Measurements from ENCODE around the gene CEP250. TPM values are rescaled to one million over a fixed set of nuclear protein-coding genes. Genes with fewer than 3 reads are reported as not detected.

CEP250 gene
- polyA plus RNA-seq, 1 donor from 2014 or later: 22.0 TPM

DNA sequence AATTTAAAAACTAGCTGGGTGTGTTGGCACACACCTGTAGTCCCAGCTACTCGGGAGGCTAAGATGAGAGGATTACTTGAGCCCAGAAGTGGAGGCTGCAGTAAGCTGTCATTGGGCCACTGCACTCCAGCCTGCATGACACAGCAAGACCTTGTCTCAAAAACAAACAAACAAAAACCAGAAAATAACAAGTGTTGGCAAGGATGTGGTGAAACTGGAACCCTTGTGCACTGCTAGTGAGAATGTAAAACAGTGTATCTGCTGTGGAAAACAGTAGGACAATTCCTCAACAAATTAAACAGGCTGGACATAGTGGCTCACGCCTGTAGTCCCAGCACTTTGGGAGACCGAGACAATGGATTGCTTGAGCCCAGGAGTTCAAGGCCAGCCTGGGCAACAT, 47.1 kb upstream of the CEP250 start:
- Histone ChIP-seq H3K9me3 (ENCODE audit: low read length) (no peaks in the 10 kb centered on the region), H3K79me2 (replicated peaks; ENCODE audit: insufficient read depth, low read length) (peaks cover 13% of the 10 kb centered on the region), H3K27ac (ENCODE audit: low read length) (no peak overlapping the region), H3K4me2 (ENCODE audit: low read length) (no peak overlapping the region), H3K27me3 (ENCODE audit: insufficient read depth, low read depth, low read length) (no peaks in the 10 kb centered on the region), H3K9ac (ENCODE audit: low read length) (no peak overlapping the region), H3K36me3 (ENCODE audit: insufficient read depth, low read length) (no peaks in the 10 kb centered on the region), H2AFZ (ENCODE audit: low read depth, low read length) (no peak overlapping the region), H3K4me3 (ENCODE audit: low read length) (no peak overlapping the region), H3F3A (ENCODE audit: insufficient read depth, low read length, poor library complexity, severe bottlenecking) (no peaks in the 10 kb centered on the region), H3K9me2 (ENCODE audit: insufficient read depth, low read length) (no peaks in the 10 kb centered on the region), H4K20me1 (ENCODE audit: insufficient read depth) (no peaks in the 10 kb centered on the region)
- TF ChIP-seq POLR2AphosphoS5 (IDR thresholded peaks at IDR 0.05) (no peak), RAD21 (conservative IDR thresholded peaks at IDR 0.05) (no peak), EP300 (conservative IDR thresholded peaks at IDR 0.05; ENCODE audit: poor library complexity, severe bottlenecking) (no peak), MXI1 (conservative IDR thresholded peaks at IDR 0.05; ENCODE audit: poor library complexity, severe bottlenecking) (no peak), TAF1 (IDR thresholded peaks at IDR 0.05; ENCODE audit: low read depth) (no peak), EZH2 (IDR thresholded peaks at IDR 0.05; ENCODE audit: borderline replicate concordance, insufficient read depth, low read length, poor library complexity, severe bottlenecking) (no peak)
- TF ChIP-seq, protein P1, sequence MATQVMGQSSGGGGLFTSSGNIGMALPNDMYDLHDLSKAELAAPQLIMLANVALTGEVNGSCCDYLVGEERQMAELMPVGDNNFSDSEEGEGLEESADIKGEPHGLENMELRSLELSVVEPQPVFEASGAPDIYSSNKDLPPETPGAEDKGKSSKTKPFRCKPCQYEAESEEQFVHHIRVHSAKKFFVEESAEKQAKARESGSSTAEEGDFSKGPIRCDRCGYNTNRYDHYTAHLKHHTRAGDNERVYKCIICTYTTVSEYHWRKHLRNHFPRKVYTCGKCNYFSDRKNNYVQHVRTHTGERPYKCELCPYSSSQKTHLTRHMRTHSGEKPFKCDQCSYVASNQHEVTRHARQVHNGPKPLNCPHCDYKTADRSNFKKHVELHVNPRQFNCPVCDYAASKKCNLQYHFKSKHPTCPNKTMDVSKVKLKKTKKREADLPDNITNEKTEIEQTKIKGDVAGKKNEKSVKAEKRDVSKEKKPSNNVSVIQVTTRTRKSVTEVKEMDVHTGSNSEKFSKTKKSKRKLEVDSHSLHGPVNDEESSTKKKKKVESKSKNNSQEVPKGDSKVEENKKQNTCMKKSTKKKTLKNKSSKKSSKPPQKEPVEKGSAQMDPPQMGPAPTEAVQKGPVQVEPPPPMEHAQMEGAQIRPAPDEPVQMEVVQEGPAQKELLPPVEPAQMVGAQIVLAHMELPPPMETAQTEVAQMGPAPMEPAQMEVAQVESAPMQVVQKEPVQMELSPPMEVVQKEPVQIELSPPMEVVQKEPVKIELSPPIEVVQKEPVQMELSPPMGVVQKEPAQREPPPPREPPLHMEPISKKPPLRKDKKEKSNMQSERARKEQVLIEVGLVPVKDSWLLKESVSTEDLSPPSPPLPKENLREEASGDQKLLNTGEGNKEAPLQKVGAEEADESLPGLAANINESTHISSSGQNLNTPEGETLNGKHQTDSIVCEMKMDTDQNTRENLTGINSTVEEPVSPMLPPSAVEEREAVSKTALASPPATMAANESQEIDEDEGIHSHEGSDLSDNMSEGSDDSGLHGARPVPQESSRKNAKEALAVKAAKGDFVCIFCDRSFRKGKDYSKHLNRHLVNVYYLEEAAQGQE (IDR thresholded peaks at IDR 0.05; ENCODE audit: borderline replicate concordance): no peak

DNA sequence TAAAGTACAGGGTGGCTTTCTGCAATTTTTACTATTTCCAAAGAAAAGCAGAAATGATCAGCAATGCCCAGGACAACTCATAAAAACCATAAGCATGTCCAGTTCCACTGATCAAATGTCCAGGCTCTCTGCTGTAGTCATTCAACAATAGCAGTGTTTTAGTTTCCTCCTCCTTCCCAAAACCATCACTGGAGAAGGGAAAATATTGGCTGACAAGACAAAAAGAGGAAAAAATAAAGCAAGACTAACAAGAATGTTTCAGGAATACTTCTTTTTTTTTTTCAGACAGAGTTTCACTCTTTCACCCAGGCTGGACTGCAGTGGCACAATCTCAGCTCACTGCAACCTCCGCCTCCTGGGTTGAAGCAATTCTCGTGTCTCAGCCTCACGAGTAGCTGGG, 45.9 kb upstream of the CEP250 start:
- Histone ChIP-seq H4K20me1 (ENCODE audit: insufficient read depth) (no peaks in the 10 kb centered on the region), H2AFZ (ENCODE audit: low read depth, low read length) (no peak overlapping the region), H3K27ac (ENCODE audit: low read length) (no peak overlapping the region), H3K9me3 (ENCODE audit: low read length) (no peaks in the 10 kb centered on the region), H3K27me3 (ENCODE audit: insufficient read depth, low read depth, low read length) (no peaks in the 10 kb centered on the region), H3F3A (ENCODE audit: insufficient read depth, low read length, poor library complexity, severe bottlenecking) (no peaks in the 10 kb centered on the region), H3K4me2 (ENCODE audit: low read length) (no peak overlapping the region), H3K9ac (ENCODE audit: low read length) (no peak overlapping the region), H3K79me2 (replicated peaks; ENCODE audit: insufficient read depth, low read length) (peaks cover 13% of the 10 kb centered on the region), H3K4me3 (ENCODE audit: low read length) (no peak overlapping the region), H3K9me2 (ENCODE audit: insufficient read depth, low read length) (no peaks in the 10 kb centered on the region), H3K36me3 (ENCODE audit: insufficient read depth, low read length) (no peaks in the 10 kb centered on the region)
- TF ChIP-seq, protein P2, sequence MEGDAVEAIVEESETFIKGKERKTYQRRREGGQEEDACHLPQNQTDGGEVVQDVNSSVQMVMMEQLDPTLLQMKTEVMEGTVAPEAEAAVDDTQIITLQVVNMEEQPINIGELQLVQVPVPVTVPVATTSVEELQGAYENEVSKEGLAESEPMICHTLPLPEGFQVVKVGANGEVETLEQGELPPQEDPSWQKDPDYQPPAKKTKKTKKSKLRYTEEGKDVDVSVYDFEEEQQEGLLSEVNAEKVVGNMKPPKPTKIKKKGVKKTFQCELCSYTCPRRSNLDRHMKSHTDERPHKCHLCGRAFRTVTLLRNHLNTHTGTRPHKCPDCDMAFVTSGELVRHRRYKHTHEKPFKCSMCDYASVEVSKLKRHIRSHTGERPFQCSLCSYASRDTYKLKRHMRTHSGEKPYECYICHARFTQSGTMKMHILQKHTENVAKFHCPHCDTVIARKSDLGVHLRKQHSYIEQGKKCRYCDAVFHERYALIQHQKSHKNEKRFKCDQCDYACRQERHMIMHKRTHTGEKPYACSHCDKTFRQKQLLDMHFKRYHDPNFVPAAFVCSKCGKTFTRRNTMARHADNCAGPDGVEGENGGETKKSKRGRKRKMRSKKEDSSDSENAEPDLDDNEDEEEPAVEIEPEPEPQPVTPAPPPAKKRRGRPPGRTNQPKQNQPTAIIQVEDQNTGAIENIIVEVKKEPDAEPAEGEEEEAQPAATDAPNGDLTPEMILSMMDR (IDR thresholded peaks at IDR 0.05; ENCODE audit: poor library complexity, severe bottlenecking): no peak
- TF ChIP-seq TAF1 (IDR thresholded peaks at IDR 0.05; ENCODE audit: low read depth): no peak
- no peak for TF ChIP-seq MXI1 (conservative IDR thresholded peaks at IDR 0.05; ENCODE audit: poor library complexity, severe bottlenecking)
- no peak for TF ChIP-seq EZH2 (IDR thresholded peaks at IDR 0.05; ENCODE audit: borderline replicate concordance, insufficient read depth, low read length, poor library complexity, severe bottlenecking)
- TF ChIP-seq EP300 (conservative IDR thresholded peaks at IDR 0.05; ENCODE audit: poor library complexity, severe bottlenecking): no peak
- TF ChIP-seq POLR2AphosphoS5 (IDR thresholded peaks at IDR 0.05): no peak
- TF ChIP-seq SMC3 (conservative IDR thresholded peaks at IDR 0.05; ENCODE audit: poor library complexity): no peak
- no peak for TF ChIP-seq RAD21 (conservative IDR thresholded peaks at IDR 0.05)

Data from neural cell (in vitro differentiated cells).